GM12878 (cell line): ENCODE measurements around the gene CPSF4. TPM values are rescaled to one million over a fixed set of nuclear protein-coding genes. Genes with fewer than 3 reads are reported as not detected.
A peak's percentile ranks its signal among the peaks of the same experiment; 100 is the strongest.

ENCODE experiments used
- ATF2 ChIP-seq: IDR thresholded peaks from 2 replicates; pipeline ENCODE4 v1.6.1; 2012; ENCODE audit warnings: low read length, inconsistent platforms
- BACH1 ChIP-seq: fragments of 450-650 bp; IDR thresholded peaks from 2 replicates; pipeline ENCODE4 v1.6.1; 2017; ENCODE audit warnings: mild to moderate bottlenecking, borderline replicate concordance
- BMI1 ChIP-seq: fragments of 450-650 bp; IDR thresholded peaks from 2 replicates; pipeline ENCODE4 v1.6.1; 2016; ENCODE audit warnings: mild to moderate bottlenecking, moderate library complexity, borderline replicate concordance
- CHD1 ChIP-seq: IDR thresholded peaks from 2 replicates; pipeline ENCODE4 v1.6.1; 2012; ENCODE audit warnings: low read depth, low read length, improper control_type of control experiment
- EGR1 ChIP-seq, 2 experiments: IDR thresholded peaks; 1 replicate in 1 of 2; 2 replicates in 1 of 2; pipeline ENCODE4 v1.6.1; 2011 to 2012; ENCODE audit warnings: low read depth in 2 of 2, low read length in 2 of 2, borderline replicate concordance in 1 of 2, mild to moderate bottlenecking in 1 of 2, moderate library complexity in 1 of 2
- GATAD2B ChIP-seq: fragments of 450-650 bp; conservative IDR thresholded peaks from 2 replicates; pipeline ENCODE4 v1.6.1; 2017; ENCODE audit warnings: low read depth, mild to moderate bottlenecking, moderate library complexity
- IRF5 ChIP-seq: fragments of 450-650 bp; IDR thresholded peaks from 2 replicates; pipeline ENCODE4 v1.6.1; 2017; ENCODE audit warnings: borderline replicate concordance
- NFXL1 ChIP-seq: fragments of 450-650 bp; IDR thresholded peaks from 2 replicates; pipeline ENCODE4 v1.6.1; 2017; ENCODE audit warnings: antibody characterized with exemption, mild to moderate bottlenecking, borderline replicate concordance
- NR2C1 ChIP-seq: fragments of 450-650 bp; IDR thresholded peaks from 2 replicates; pipeline ENCODE4 v1.6.1; 2017; ENCODE audit warnings: antibody characterized with exemption, mild to moderate bottlenecking, moderate library complexity
- SKIL ChIP-seq: fragments of 450-650 bp; IDR thresholded peaks from 2 replicates; pipeline ENCODE4 v1.6.1; 2017; ENCODE audit warnings: mild to moderate bottlenecking, low read depth, inconsistent platforms; ENCODE audit not compliant: poor library complexity, severe bottlenecking
- SMAD1 ChIP-seq: fragments of 450-650 bp; IDR thresholded peaks from 2 replicates; pipeline ENCODE4 v1.6.1; 2018; ENCODE audit warnings: mild to moderate bottlenecking, low read depth; ENCODE audit not compliant: partially characterized antibody
- SP1 ChIP-seq: IDR thresholded peaks from one replicate; pipeline ENCODE4 v1.6.1; 2011; ENCODE audit warnings: low read depth, low read length
- TARDBP ChIP-seq: IDR thresholded peaks from 2 replicates; pipeline ENCODE4 v1.6.1; 2016; ENCODE audit warnings: borderline replicate concordance
- TCF3 ChIP-seq: IDR thresholded peaks from 2 replicates; pipeline ENCODE4 v1.6.1; 2012; ENCODE audit warnings: low read depth, mild to moderate bottlenecking, low read length, borderline replicate concordance; ENCODE audit not compliant: insufficient read depth
- YBX1 ChIP-seq: fragments of 450-650 bp; IDR thresholded peaks from 2 replicates; pipeline ENCODE4 v1.6.1; 2016; ENCODE audit warnings: antibody characterized with exemption
- ZNF217 ChIP-seq: fragments of 450-650 bp; IDR thresholded peaks from 2 replicates; pipeline ENCODE4 v1.6.1; 2017; ENCODE audit warnings: antibody characterized with exemption, mild to moderate bottlenecking
- ZNF622 ChIP-seq: fragments of 450-650 bp; IDR thresholded peaks from 2 replicates; pipeline ENCODE4 v1.6.1; 2017; ENCODE audit warnings: mild to moderate bottlenecking, inconsistent platforms
- polyA plus RNA-seq, 11 experiments: library from polyadenylated mRNA; depleted of rRNA in 4 of 11; unstranded in 6 of 11; stranded (reverse) in 5 of 11; fragments of >200 nt; fragmentation: Nextera tagmentation in 4 of 11; fragmentation: Illumina TruSeq in 1 of 11; extraction: Ambion mirVana in 4 of 11; extraction: Trizol in 1 of 11; gene quantifications; 1 replicate in 1 of 11; 2 replicates in 10 of 11; pipeline versions ENCODE4 v1.2.1 to v1.2.3, GENCODE V29; 2011 to 2016; ENCODE audit warnings: inconsistent platforms in 2 of 11, missing spikeins in 2 of 11, low read depth in 1 of 11
- total RNA-seq, 4 experiments: library from RNA; depleted of rRNA in 3 of 4; stranded (reverse); fragments of >200 nt in 3 of 4; fragmentation: Illumina TruSeq in 1 of 4; extraction: Trizol in 1 of 4; gene quantifications; 2 replicates each; pipeline versions ENCODE4 v1.2.1 to v1.2.3, GENCODE V29; 2013 to 2021
- TF ChIP-seq, protein P1 (sequence below): fragments of 450-650 bp; IDR thresholded peaks from 2 replicates; pipeline ENCODE4 v1.6.1; 2016; ENCODE audit warnings: mild to moderate bottlenecking

Gene CPSF4
- total and polyA plus RNA-seq, 10 of the 15 experiments (the other 5 are each of a cell fraction or from before 2014, with no cell fraction given) = 13.6 to 70.1 (median 45.0) TPM

DNA sequence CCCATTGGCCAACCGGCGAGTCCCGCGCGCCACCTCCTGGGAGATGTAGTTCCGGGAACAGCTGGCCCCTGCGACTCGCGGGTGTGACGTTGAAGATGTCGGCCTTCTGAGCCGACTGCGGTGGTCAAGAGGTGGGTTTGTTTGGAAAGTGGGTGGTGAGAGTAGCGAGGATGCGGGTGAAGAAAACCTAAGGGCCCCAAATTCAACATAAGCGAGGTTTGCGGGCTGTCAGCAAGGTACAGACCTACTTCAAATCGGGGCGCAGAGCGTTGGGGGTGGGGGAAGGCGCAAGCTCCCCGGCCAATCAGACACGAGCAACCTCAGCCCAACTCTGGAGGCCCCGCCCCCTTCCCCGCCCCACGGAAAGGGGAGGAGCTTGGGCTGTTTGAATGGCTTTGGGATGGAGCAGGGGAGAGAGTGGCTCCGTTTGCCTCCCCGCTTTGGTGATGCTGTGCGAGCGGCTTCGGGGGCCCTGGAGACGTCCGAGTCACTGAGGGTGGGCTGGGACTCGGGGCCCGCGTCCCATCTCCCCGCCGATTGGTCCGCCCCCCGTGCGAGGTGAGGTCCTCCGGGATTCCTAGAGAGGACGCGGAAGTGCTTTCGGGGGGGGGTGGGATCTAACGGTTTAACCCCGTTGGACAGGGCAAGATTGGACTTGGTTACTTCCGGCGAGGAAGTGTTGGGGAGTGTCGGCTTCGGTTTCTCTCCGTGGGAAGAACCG lies 66.0 kb downstream of the CPSF4 start, which contains the start of gene ZKSCAN5 (continued):
- TF ChIP-seq ATF2 (no peak), ZNF217 (no peak), BACH1 (peak; percentile 48; the same call in 1 of the 2 replicates), NR2C1 (peak; percentile 93), GATAD2B (0 out of 2 replicates have a peak, but pooled peaks have one; percentile 45), YBX1 (no peak), EGR1 (IDR thresholded peaks at IDR 0.05; ENCODE audit: borderline replicate concordance in 1 of 2, low read depth in 2 of 2, low read length in 2 of 2) (peak in 1 of 2 experiments; percentile 86; a peak in 2 of 3 replicates), TCF3 (peak; percentile 93), TARDBP (0 out of 2 replicates have a peak, but pooled peaks have one; percentile 18), IRF5 (no peak), SMAD1 (peak; percentile 84), CHD1 (no peak), SP1 (peak; percentile 87), SKIL (no peak), BMI1 (no peak), NFXL1 (no peak), ZNF622 (no peak)
- TF ChIP-seq, protein P1, sequence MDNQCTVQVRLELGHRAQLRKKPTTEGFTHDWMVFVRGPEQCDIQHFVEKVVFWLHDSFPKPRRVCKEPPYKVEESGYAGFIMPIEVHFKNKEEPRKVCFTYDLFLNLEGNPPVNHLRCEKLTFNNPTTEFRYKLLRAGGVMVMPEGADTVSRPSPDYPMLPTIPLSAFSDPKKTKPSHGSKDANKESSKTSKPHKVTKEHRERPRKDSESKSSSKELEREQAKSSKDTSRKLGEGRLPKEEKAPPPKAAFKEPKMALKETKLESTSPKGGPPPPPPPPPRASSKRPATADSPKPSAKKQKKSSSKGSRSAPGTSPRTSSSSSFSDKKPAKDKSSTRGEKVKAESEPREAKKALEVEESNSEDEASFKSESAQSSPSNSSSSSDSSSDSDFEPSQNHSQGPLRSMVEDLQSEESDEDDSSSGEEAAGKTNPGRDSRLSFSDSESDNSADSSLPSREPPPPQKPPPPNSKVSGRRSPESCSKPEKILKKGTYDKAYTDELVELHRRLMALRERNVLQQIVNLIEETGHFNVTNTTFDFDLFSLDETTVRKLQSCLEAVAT = peak; percentile 70
